Colonic mucosa (tissue), 4 donors: ENCODE data around the gene HYI. TPM values are rescaled to one million over a fixed set of nuclear protein-coding genes. Genes with fewer than 3 reads are reported as not detected.
"Not testable (repeated sequence)": the region's sequence is repeated elsewhere in the genome, so short reads cannot be mapped to it uniquely, and the experiment has no call there.

Experiments used
- DNase-seq: peaks from one replicate; pipeline ENCODE4 v3.0.0-alpha.2; 2020
- H3K27ac ChIP-seq: fragments of 200-600 bp; one replicate; pipeline ENCODE4 v1.8.0; 2021
- H3K27me3 ChIP-seq: fragments of 200-600 bp; one replicate; pipeline ENCODE4 v1.8.0; 2021
- H3K36me3 ChIP-seq: fragments of 200-600 bp; one replicate; pipeline ENCODE4 v1.8.0; 2021
- H3K4me1 ChIP-seq: fragments of 200-600 bp; one replicate; pipeline ENCODE4 v1.8.0; 2021; ENCODE audit warnings: mild to moderate bottlenecking
- H3K4me3 ChIP-seq: fragments of 200-600 bp; one replicate; pipeline ENCODE4 v1.8.0; 2021
- H3K9ac ChIP-seq, 2 donors: one replicate each; pipeline ENCODE4 v1.7.0; 2013; ENCODE audit warnings: control low read depth in 2 of 2, low read depth in 2 of 2, low read length in 2 of 2
- H3K9me3 ChIP-seq: fragments of 200-600 bp; one replicate; pipeline ENCODE4 v1.8.0; 2021
- CTCF ChIP-seq: fragments of 200-600 bp; IDR thresholded peaks from one replicate; pipeline ENCODE4 v1.8.0; 2022; ENCODE audit warnings: antibody characterized with exemption, mild to moderate bottlenecking
- intact Hi-C: fragments of 100-400 bp; cut with DNase I; formaldehyde crosslinking; loops from one replicate; pipeline ENCODE4 v1.14.1; 2022
- total RNA-seq, 2 donors: library from RNA; stranded (reverse); fragmentation: NEBNext Ultra II Directional in 1 of 2; extraction: Animal tissue kit (Norgen Biotek cat#: 25700) in 1 of 2; gene quantifications; one replicate each; pipeline ENCODE4 v1.2.1, GENCODE V29; 2021
- donor health status: healthy.
- donor health status: DM: no; HTN: no; CAD: no.
- donor health status: DM: no; HTN: no; CAD: no.

HYI gene
- total RNA-seq, 2 donors from 2014 or later: 50.8 to 55.6 TPM

- Histone ChIP-seq H3K4me1 (no peaks in the 10 kb centered on the region), H3K27ac (no peak overlapping the region), H3K36me3 (no peaks in the 10 kb centered on the region), H3K4me3 (no peak overlapping the region), H3K9me3 (no peaks in the 10 kb centered on the region), H3K9ac (no peak overlapping the region), H3K27me3 (no peaks in the 10 kb centered on the region)
- no peak for DNase-seq
- intact Hi-C loops: no loop called here
- no peak for TF ChIP-seq CTCF
Observed at GRCh38 chr1:43463479-43463878, 9.7 kb upstream of the HYI start.

GRCh38 chr1:43460988-43461693, 7.4 kb upstream of the HYI start:
- Histone ChIP-seq H3K9ac (no peak overlapping the region), H3K36me3 (no peaks in the 10 kb centered on the region), H3K27me3 (no peaks in the 10 kb centered on the region), H3K9me3 (no peaks in the 10 kb centered on the region), H3K4me3 (no peak overlapping the region), H3K27ac (no peak overlapping the region), H3K4me1 (no peaks in the 10 kb centered on the region)
- intact Hi-C loops: no loop called here
- DNase-seq: no peak
- TF ChIP-seq CTCF: no peak

GRCh38 chr1:43458379-43458778, 4.6 kb upstream of the HYI start:
- H3K9me3 ChIP-seq, H3K27me3 ChIP-seq, H3K9ac ChIP-seq, H3K4me3 ChIP-seq, H3K27ac ChIP-seq, H3K4me1 ChIP-seq, DNase-seq, H3K36me3 ChIP-seq, intact Hi-C loops: not testable (repeated sequence)

- TF ChIP-seq CTCF: no peak
- Histone ChIP-seq H3K27ac (peak overlapping the region; percentile 96), H3K9ac (peak overlapping the region in 1 of 2 donors; percentile 90), H3K9me3 (no peaks in the 10 kb centered on the region), H3K27me3 (no peaks in the 10 kb centered on the region), H3K4me1 (peaks cover 3% of the 10 kb centered on the region), H3K36me3 (no peaks in the 10 kb centered on the region), H3K4me3 (peak overlapping the region; percentile 52)
- DNase-seq: peak; percentile 52
- intact Hi-C loops: no loop called here
Observed at GRCh38 chr1:43455213-43455889, 1.6 kb upstream of the HYI start.

- Histone ChIP-seq H3K4me1 (peaks cover 3% of the 10 kb centered on the region), H3K9ac (peak overlapping the region; percentile 79 to 90), H3K27ac (peak overlapping the region; percentile 96), H3K27me3 (no peaks in the 10 kb centered on the region), H3K4me3 (peak overlapping the region; percentile 52), H3K36me3 (peaks cover 7% of the 10 kb centered on the region), H3K9me3 (no peaks in the 10 kb centered on the region)
- intact Hi-C loops: no loop called here
- DNase-seq: peak; percentile 93
- TF ChIP-seq CTCF: no peak
Observed at GRCh38 chr1:43454270-43455011, 710 bp upstream of the HYI start.
